ENCODE results near the gene BGN.

BGN gene

DNA sequence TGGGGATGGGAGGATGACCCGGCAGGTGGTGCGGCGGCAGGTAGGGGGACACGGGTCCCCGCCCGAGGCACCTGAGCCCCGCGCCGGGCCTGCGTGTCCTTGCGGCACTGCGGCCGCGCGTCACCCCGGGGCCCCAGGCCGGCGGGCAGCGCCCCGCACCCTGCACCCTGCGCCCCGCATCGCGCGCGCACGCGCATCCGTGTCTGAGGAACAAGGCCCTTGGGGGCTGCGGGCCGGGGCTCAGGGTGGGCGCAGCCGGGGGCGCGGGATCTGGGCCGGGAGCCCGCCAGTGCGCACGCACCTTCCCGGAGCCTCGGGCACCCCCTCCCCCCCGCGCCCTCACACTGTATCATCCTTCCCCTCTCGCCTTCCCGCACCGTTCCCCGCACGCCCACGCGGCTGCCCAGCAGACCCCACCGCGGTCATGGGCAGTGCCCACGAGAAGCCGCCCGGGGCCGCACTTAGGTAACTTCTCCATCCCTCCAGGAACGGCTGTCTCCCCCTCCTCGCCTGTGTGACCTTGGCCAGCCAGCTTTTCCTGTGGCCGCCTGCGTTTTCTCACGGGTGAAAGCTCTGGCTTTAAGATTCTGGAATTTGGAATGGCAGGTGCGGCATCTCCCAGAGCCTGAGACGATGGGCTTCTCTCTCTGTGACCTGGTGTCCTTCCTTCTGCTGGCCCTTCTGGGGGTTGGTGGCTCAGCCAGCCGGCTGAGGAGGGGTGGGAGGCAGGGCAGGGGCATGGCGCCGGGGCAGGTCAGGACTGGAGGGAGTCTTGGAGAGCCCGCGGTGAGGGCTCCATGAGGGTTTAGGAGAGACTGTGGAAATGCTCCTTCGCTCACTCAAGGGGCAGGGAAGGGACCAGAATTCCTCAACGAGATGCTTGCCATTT is 23.4 kb downstream of the BGN start:
- no peak overlapping the region for H3K27ac ChIP-seq (ENCODE audit: extremely low read depth, low read depth, low read length)
- CTCF ChIA-PET: interaction anchor here (2.4 kb wide), 1 partner anchor 11 kb away, joined by 14 read pairs; no protein-coding TSS in a partner anchor

GRCh38 chrX:153519569-153520286 is 24.9 kb downstream of the BGN start:
- H3K9me3 ChIP-seq (ENCODE audit: control insufficient read depth, insufficient read depth, low read depth, low read length): no peaks in the 10 kb centered on the region
- POLR2A ChIA-PET: interaction anchor here (0.7 kb wide), 1 partner anchor 70 kb away, joined by 5 read pairs; no protein-coding TSS in a partner anchor

More for the DNA sequence above, 23.4 kb downstream of the BGN start:
- POLR2A ChIA-PET: no interaction called here
- TF ChIP-seq ZXDB (tag by site-specific recombination; IDR thresholded peaks at IDR 0.05): no peak
- TF ChIP-seq, protein P1, sequence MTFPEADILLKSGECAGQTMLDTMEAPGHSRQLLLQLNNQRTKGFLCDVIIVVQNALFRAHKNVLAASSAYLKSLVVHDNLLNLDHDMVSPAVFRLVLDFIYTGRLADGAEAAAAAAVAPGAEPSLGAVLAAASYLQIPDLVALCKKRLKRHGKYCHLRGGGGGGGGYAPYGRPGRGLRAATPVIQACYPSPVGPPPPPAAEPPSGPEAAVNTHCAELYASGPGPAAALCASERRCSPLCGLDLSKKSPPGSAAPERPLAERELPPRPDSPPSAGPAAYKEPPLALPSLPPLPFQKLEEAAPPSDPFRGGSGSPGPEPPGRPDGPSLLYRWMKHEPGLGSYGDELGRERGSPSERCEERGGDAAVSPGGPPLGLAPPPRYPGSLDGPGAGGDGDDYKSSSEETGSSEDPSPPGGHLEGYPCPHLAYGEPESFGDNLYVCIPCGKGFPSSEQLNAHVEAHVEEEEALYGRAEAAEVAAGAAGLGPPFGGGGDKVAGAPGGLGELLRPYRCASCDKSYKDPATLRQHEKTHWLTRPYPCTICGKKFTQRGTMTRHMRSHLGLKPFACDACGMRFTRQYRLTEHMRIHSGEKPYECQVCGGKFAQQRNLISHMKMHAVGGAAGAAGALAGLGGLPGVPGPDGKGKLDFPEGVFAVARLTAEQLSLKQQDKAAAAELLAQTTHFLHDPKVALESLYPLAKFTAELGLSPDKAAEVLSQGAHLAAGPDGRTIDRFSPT (tag by site-specific recombination; IDR thresholded peaks at IDR 0.05): 0 out of 2 replicates have a peak, but pooled peaks have one; percentile 41
- H3K9me3 ChIP-seq (ENCODE audit: control insufficient read depth, insufficient read depth, low read depth, low read length): no peaks in the 10 kb centered on the region
- H3K4me1 ChIP-seq (ENCODE audit: control insufficient read depth, insufficient read depth, low read length): no peaks in the 10 kb centered on the region
- no peak overlapping the region for H3K4me3 ChIP-seq (ENCODE audit: low read depth, low read length)
- H3K36me3 ChIP-seq (ENCODE audit: control insufficient read depth in 2 of 2, insufficient read depth in 1 of 2, low read length in 2 of 2): no peaks in the 10 kb centered on the region

More at GRCh38 chrX:153519569-153520286, 24.9 kb downstream of the BGN start:
- CTCF ChIA-PET: interaction anchor here (0.6 to 2.4 kb wide), 5 partner anchors 12 to 148 kb away, joined by 3 to 14 read pairs (median 4); no protein-coding TSS in a partner anchor
- Histone ChIP-seq H3K4me1 (ENCODE audit: control insufficient read depth, insufficient read depth, low read length) (no peaks in the 10 kb centered on the region), H3K4me3 (ENCODE audit: low read depth, low read length) (no peak overlapping the region), H3K27ac (ENCODE audit: extremely low read depth, low read depth, low read length) (no peak overlapping the region), H3K36me3 (ENCODE audit: control insufficient read depth in 2 of 2, insufficient read depth in 1 of 2, low read length in 2 of 2) (no peaks in the 10 kb centered on the region)
- no peak for TF ChIP-seq ZNF23 (tag by site-specific recombination; IDR thresholded peaks at IDR 0.05; ENCODE audit: borderline replicate concordance)
- TF ChIP-seq FEZF1 (tag by site-specific recombination; IDR thresholded peaks at IDR 0.05): no peak
- no peak for TF ChIP-seq ZNF701 (tag by site-specific recombination; IDR thresholded peaks at IDR 0.05)
- TF ChIP-seq ZNF169 (tag by site-specific recombination; IDR thresholded peaks at IDR 0.05): no peak
- no peak for TF ChIP-seq ZNF157 (tag by site-specific recombination; IDR thresholded peaks at IDR 0.05)
- no peak for TF ChIP-seq ZNF513 (tag by site-specific recombination; IDR thresholded peaks at IDR 0.05)
- TF ChIP-seq GFI1B (tag by site-specific recombination; IDR thresholded peaks at IDR 0.05): no peak
- no peak for TF ChIP-seq ZNF223 (tag by site-specific recombination; IDR thresholded peaks at IDR 0.05)
- no peak for TF ChIP-seq ZBTB17 (tag by site-specific recombination; IDR thresholded peaks at IDR 0.05)
- no peak for TF ChIP-seq ZNF10 (tag by site-specific recombination; IDR thresholded peaks at IDR 0.05)
- TF ChIP-seq KLF7 (tag by site-specific recombination; IDR thresholded peaks at IDR 0.05; ENCODE audit: borderline replicate concordance): no peak
- TF ChIP-seq ZNF362 (tag by site-specific recombination; IDR thresholded peaks at IDR 0.05): no peak
- no peak for TF ChIP-seq ZNF843 (tag by site-specific recombination; IDR thresholded peaks at IDR 0.05)
- TF ChIP-seq, protein P2, sequence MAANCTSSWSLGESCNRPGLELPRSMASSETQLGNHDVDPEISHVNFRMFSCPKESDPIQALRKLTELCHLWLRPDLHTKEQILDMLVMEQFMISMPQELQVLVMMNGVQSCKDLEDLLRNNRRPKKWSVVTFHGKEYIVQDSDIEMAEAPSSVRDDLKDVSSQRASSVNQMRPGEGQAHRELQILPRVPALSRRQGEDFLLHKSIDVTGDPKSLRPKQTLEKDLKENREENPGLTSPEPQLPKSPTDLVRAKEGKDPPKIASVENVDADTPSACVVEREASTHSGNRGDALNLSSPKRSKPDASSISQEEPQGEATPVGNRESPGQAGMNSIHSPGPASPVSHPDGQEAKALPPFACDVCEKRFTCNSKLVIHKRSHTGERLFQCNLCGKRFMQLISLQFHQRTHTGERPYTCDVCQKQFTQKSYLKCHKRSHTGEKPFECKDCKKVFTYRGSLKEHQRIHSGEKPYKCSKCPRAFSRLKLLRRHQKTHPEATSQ (tag by site-specific recombination; IDR thresholded peaks at IDR 0.05): no peak
- no peak for TF ChIP-seq ZNF692 (tag by site-specific recombination; IDR thresholded peaks at IDR 0.05)
